Measurements from ENCODE around the gene ACKR2. TPM values are rescaled to one million over a fixed set of nuclear protein-coding genes. Genes with fewer than 3 reads are reported as not detected.

The ACKR2 gene
- total and polyA plus RNA-seq, 2 of the 13 experiments (the other 11 are each of a cell fraction or from before 2014, with no cell fraction given) = 1.1 to 1.9 TPM

DNA sequence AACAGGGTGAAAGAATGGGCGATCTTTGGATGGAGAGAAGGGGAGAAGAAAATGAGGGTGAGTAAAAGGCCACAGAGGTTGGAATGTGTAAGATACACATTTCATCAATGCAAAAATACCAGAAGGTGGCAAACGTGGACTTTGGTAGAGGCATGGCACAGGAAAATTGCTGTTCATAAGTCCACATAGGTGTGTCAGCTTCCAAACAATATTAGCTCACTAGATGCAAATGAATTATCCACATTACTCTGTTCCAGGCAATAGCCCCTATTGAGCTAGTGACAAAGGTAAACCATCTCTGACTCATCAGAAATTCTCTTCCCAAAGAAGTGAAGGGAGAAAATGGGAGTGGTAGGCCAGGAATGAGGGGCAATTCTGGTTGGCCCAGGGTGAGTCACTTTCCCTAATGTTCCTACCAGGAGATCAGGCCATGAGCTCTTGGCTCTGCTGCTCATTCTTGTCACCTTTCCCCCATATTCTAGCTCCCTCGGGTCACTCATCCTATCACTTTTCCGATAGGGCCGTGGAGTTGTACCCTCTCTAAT, 19.9 kb downstream of the ACKR2 start (continued):
- TF ChIP-seq, protein P1, sequence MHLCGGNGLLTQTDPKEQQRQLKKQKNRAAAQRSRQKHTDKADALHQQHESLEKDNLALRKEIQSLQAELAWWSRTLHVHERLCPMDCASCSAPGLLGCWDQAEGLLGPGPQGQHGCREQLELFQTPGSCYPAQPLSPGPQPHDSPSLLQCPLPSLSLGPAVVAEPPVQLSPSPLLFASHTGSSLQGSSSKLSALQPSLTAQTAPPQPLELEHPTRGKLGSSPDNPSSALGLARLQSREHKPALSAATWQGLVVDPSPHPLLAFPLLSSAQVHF (CRISPR knock-in tag; IDR thresholded peaks at IDR 0.05) = no peak
- TF ChIP-seq ZNF883 (CRISPR knock-in tag; IDR thresholded peaks at IDR 0.05; ENCODE audit: not compliant biosample characterization) (no peak), CCAR2 (optimal IDR thresholded peaks at IDR 0.05; ENCODE audit: low read depth, low read length) (no peak), ZNF207 (IDR thresholded peaks at IDR 0.05; ENCODE audit: borderline replicate concordance) (no peak), MIER3 (CRISPR knock-in tag; IDR thresholded peaks at IDR 0.05; ENCODE audit: borderline replicate concordance) (peak; percentile 36; the same call in 1 of the 2 replicates), PAF1 (CRISPR knock-in tag; IDR thresholded peaks at IDR 0.05) (no peak), ZNF878 (CRISPR knock-in tag; IDR thresholded peaks at IDR 0.05) (0 out of 2 replicates have a peak, but pooled peaks have one; percentile 28), TAF1 (CRISPR knock-in tag; IDR thresholded peaks at IDR 0.05) (no peak), ZNF850 (CRISPR knock-in tag; conservative IDR thresholded peaks at IDR 0.05) (no peak), ZNF773 (CRISPR knock-in tag; IDR thresholded peaks at IDR 0.05; ENCODE audit: borderline replicate concordance) (no peak), ZNF235 (CRISPR knock-in tag; IDR thresholded peaks at IDR 0.05; ENCODE audit: borderline replicate concordance) (no peak), ZFP36 (IDR thresholded peaks at IDR 0.05; ENCODE audit: borderline replicate concordance, low read depth, low read length, partially characterized antibody) (no peak), NR3C1 (CRISPR knock-in tag; IDR thresholded peaks at IDR 0.05) (no peak)
- TF ChIP-seq, protein P2, sequence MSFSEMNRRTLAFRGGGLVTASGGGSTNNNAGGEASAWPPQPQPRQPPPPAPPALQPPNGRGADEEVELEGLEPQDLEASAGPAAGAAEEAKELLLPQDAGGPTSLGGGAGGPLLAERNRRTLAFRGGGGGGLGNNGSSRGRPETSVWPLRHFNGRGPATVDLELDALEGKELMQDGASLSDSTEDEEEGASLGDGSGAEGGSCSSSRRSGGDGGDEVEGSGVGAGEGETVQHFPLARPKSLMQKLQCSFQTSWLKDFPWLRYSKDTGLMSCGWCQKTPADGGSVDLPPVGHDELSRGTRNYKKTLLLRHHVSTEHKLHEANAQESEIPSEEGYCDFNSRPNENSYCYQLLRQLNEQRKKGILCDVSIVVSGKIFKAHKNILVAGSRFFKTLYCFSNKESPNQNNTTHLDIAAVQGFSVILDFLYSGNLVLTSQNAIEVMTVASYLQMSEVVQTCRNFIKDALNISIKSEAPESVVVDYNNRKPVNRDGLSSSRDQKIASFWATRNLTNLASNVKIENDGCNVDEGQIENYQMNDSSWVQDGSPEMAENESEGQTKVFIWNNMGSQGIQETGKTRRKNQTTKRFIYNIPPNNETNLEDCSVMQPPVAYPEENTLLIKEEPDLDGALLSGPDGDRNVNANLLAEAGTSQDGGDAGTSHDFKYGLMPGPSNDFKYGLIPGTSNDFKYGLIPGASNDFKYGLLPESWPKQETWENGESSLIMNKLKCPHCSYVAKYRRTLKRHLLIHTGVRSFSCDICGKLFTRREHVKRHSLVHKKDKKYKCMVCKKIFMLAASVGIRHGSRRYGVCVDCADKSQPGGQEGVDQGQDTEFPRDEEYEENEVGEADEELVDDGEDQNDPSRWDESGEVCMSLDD (CRISPR knock-in tag; IDR thresholded peaks at IDR 0.05; ENCODE audit: borderline replicate concordance) = no peak; the same call in 1 of the 2 replicates
- TF ChIP-seq, protein P3, sequence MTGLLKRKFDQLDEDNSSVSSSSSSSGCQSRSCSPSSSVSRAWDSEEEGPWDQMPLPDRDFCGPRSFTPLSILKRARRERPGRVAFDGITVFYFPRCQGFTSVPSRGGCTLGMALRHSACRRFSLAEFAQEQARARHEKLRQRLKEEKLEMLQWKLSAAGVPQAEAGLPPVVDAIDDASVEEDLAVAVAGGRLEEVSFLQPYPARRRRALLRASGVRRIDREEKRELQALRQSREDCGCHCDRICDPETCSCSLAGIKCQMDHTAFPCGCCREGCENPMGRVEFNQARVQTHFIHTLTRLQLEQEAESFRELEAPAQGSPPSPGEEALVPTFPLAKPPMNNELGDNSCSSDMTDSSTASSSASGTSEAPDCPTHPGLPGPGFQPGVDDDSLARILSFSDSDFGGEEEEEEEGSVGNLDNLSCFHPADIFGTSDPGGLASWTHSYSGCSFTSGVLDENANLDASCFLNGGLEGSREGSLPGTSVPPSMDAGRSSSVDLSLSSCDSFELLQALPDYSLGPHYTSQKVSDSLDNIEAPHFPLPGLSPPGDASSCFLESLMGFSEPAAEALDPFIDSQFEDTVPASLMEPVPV (CRISPR knock-in tag; IDR thresholded peaks at IDR 0.05) = no peak
- TF ChIP-seq, protein P4, sequence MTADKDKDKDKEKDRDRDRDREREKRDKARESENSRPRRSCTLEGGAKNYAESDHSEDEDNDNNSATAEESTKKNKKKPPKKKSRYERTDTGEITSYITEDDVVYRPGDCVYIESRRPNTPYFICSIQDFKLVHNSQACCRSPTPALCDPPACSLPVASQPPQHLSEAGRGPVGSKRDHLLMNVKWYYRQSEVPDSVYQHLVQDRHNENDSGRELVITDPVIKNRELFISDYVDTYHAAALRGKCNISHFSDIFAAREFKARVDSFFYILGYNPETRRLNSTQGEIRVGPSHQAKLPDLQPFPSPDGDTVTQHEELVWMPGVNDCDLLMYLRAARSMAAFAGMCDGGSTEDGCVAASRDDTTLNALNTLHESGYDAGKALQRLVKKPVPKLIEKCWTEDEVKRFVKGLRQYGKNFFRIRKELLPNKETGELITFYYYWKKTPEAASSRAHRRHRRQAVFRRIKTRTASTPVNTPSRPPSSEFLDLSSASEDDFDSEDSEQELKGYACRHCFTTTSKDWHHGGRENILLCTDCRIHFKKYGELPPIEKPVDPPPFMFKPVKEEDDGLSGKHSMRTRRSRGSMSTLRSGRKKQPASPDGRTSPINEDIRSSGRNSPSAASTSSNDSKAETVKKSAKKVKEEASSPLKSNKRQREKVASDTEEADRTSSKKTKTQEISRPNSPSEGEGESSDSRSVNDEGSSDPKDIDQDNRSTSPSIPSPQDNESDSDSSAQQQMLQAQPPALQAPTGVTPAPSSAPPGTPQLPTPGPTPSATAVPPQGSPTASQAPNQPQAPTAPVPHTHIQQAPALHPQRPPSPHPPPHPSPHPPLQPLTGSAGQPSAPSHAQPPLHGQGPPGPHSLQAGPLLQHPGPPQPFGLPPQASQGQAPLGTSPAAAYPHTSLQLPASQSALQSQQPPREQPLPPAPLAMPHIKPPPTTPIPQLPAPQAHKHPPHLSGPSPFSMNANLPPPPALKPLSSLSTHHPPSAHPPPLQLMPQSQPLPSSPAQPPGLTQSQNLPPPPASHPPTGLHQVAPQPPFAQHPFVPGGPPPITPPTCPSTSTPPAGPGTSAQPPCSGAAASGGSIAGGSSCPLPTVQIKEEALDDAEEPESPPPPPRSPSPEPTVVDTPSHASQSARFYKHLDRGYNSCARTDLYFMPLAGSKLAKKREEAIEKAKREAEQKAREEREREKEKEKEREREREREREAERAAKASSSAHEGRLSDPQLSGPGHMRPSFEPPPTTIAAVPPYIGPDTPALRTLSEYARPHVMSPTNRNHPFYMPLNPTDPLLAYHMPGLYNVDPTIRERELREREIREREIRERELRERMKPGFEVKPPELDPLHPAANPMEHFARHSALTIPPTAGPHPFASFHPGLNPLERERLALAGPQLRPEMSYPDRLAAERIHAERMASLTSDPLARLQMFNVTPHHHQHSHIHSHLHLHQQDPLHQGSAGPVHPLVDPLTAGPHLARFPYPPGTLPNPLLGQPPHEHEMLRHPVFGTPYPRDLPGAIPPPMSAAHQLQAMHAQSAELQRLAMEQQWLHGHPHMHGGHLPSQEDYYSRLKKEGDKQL (CRISPR knock-in tag; IDR thresholded peaks at IDR 0.05; ENCODE audit: low read depth) = peak; percentile 65; the same call in 1 of the 2 replicates
- TF ChIP-seq, protein P5, sequence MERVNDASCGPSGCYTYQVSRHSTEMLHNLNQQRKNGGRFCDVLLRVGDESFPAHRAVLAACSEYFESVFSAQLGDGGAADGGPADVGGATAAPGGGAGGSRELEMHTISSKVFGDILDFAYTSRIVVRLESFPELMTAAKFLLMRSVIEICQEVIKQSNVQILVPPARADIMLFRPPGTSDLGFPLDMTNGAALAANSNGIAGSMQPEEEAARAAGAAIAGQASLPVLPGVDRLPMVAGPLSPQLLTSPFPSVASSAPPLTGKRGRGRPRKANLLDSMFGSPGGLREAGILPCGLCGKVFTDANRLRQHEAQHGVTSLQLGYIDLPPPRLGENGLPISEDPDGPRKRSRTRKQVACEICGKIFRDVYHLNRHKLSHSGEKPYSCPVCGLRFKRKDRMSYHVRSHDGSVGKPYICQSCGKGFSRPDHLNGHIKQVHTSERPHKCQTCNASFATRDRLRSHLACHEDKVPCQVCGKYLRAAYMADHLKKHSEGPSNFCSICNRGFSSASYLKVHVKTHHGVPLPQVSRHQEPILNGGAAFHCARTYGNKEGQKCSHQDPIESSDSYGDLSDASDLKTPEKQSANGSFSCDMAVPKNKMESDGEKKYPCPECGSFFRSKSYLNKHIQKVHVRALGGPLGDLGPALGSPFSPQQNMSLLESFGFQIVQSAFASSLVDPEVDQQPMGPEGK (CRISPR knock-in tag; IDR thresholded peaks at IDR 0.05) = peak; percentile 52
